IPS-NIHi11 (cell line): Measurements from ENCODE around the gene BCOR.

Source experiments
- DNase-seq: peaks from one replicate; pipeline ENCODE4 v3.0.0; 2012; ENCODE audit warnings: mixed read lengths, low spot score

Gene BCOR

DNA sequence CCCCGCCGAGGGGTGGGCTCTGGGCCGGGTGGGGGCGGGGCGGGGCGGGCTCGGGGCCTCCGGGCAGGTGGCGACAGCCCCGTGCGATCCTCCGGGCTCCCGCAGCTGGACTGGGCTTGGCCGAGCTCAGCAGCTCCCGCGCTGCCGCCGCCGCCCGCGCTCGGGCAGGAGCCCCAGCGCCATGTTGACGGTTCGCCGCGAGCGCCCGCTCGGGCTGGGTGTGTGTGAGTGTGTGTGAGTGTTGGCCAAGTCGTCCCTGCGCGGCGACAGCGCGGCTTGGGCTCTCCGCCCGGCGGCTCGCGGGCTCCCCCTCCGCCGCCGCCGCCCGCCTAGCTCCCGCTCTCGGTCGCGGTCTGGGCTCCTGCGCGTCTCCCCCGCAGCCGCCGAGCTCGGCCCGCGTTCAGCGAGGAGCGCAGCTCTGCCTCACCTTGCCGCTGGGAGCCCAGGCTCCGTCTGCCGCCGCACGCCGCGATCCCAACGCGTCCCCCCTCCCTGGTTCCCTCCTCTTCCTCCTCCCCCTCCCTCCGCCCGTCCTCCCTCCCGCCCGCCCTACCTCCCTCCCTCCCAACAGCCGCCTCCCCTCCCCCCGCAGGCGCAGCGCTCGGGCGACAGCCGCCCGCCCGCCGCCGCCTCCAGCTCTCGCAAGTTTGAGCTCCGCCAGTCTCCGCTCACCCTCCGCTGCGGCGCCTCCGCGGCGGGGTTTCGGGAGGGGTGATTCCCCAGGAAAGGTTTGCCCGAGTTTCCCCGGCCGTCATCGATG lies at the start of gene BCOR:
Gene BCOR (minus strand): TSS at position 455 of the 760 bp plus-strand sequence. CDS start 20,029 bp downstream, outside the sequence.
- DNase-seq, result no peak

- no peak for DNase-seq
Observed at GRCh38 chrX:40147126-40147952, 49.6 kb upstream of the BCOR start.

GRCh38 chrX:40146262-40147125 lies 48.7 kb upstream of the BCOR start:
- DNase-seq, result no peak

GRCh38 chrX:40145923-40146261 lies 48.1 kb upstream of the BCOR start:
- DNase-seq, result no peak

GRCh38 chrX:40145001-40145922 lies 47.5 kb upstream of the BCOR start:
- no peak for DNase-seq

- DNase-seq, result no peak
Observed at GRCh38 chrX:40144576-40144975, 46.8 kb upstream of the BCOR start.

GRCh38 chrX:40143987-40144386 lies 46.2 kb upstream of the BCOR start:
- no peak for DNase-seq

DNA sequence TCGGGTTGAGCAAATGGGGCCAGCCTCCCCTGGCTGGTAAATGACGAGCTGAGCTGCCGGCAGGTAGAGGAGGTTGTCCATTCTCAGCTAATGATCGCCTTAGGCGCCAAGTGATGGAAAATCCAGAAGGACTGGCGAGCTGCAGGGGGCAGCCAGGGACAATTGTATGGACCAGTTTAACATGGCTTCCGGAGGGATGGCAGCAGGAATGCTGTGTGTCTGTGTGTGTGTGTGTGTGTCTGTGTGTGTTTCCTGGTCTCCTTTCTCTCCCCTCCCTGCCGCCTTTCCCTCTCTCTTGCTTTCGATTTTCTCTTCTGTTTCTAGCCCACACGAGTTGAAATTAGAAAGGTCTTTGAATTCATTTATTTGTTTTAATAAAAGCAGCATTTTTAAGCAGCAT lies 45.2 kb upstream of the BCOR start:
- DNase-seq, result no peak

DNA sequence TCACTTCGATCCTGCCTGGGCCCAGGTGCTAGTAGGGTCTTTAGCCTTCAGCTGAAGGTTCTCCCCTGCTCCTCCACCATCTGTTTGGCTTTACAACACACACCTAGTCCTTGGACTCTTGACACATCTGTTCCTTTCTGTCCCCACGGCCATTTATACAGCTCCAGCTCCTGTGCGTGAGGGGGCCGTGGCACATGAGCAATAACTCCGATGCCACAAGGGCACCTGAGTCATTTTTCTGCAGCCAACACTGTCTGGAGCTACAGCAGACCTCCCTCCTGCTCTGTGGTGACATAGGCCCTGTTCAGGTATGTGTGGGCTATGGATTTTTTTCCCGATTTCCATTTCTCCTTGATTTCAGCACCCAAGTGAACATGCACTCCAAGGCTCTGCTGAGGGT lies 44.7 kb upstream of the BCOR start:
- DNase-seq, result no peak

DNA sequence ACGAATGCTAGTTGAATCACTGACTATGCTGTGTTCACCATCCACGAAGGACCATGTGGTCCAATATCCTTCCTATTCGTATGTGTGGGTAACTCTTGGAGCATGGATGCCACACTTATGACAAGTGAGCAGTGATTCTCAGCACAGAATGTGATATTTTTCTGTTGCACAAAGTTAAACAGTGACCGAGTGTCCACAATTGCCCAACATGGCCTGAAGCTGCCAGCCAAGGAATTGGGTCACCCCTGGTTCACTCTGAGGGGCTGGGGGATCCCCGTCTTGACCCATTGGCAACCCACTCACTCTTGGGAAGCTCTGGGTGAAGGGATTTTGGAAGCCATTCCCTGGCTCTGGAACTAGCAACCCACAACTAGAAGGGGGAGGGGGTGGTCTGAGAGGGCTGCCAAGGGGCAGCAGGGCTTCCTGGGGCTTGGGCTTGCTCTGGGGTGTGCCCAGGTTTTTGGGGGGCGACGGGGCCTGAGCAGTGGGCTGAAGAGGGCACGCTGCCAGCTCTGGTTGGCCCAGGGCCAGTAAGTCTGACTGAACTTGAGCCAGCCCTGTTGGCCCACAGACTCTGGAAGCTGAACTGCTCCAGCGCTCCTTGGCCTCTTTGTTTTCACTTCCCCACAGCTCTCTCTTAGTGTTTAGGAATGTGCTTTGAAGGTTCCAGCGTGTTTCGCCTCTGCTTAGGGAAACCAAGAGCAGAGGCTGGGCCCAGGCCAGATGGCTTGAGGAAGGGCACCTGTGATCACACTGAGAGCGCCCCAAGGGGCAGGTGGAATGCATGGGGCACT lies 43.1 kb upstream of the BCOR start:
- no peak for DNase-seq

- no peak for DNase-seq
Observed at GRCh38 chrX:40132751-40133150, 35.0 kb upstream of the BCOR start.

- no peak for DNase-seq
Observed at GRCh38 chrX:40131654-40132337, 34.0 kb upstream of the BCOR start.

DNA sequence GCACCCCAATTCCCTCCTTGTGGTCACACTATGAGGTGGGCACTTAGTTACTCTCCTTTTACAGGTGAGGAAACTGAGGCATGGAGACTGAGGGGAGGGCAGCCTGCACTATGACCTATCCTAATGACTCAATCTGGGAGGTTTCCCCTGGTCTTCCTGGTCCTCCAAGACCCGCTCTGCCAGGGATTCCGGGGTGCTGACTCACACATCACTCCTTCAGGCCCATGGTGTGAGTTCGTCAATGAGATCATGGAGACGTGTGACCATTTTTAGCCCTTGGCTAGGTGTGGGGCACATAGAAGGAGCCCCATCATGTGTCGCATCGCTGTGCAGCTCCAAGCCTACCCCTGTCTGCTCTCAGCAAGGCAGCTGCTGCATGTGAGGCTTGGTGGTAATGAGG lies 32.4 kb upstream of the BCOR start:
- DNase-seq, result no peak

DNA sequence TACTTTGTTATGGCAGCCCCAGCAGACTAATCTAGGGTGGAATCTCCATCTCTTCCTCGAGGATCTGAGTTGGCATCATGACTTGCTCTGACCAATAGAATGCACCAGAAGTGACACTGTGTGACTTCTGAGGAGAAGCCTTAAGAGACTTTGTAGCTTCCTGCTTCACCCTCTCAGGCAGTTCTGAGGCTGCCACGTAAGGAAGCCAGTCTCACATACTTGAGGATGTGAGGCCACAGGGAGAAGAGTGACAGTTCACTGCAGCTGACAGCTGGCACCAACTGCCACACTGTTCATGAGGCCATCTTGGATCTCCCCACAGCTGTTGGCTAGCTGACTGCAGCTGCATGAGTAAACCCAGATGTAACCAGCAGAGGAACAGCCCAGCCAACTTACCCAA lies 29.3 kb upstream of the BCOR start:
- no peak for DNase-seq

- no peak for DNase-seq
Observed at GRCh38 chrX:40122487-40122886, 24.7 kb upstream of the BCOR start.

DNA sequence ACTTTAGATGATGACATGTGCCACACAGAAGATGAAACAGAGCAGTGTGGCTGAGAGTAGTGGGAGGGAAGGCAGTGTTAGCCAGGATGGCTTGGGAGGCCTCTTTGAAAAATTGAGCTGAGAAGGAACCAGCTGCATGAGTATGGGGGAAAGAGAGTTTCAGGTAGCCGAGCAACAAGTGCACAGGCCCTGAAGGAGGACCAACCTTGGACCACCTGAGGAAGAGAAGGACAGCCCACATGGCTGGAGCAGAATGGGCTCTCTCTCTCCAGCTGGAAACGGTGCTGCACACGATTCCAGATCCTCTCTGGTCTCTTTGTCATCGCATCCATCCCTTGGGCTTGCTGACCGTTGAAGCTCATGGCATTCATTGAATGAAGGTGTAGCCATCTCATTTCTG lies 23.9 kb upstream of the BCOR start:
- DNase-seq, result no peak

GRCh38 chrX:40120838-40121580 lies 23.3 kb upstream of the BCOR start:
- DNase-seq, result no peak

DNA sequence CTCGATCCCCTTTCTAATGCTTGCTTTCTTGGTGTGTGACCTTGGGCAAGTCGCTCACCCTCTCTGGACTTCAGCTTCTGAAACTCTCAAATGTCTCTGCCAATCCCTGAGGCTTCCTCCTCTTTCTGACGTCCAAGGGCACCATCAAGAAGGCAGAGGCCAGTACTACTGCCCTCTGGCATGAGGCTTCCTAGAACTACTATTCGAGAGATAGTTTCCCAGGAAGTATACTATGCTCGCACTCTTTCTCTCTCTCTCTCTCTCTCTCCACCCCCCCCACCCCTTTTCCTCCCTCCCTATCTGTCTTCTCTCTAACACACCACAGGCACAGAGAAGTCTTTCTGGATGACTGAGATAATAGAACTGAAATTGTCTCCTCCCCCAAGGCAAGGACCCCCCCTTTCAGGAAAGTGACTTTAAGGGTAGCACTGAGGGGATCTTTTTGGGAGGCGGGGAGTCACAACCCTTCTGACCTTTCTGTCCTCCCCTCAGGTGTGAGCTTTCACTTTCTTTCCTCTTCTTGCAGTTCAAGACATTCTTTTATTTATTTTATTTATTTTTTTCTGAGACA lies 20.0 kb upstream of the BCOR start:
- DNase-seq, result no peak

DNA sequence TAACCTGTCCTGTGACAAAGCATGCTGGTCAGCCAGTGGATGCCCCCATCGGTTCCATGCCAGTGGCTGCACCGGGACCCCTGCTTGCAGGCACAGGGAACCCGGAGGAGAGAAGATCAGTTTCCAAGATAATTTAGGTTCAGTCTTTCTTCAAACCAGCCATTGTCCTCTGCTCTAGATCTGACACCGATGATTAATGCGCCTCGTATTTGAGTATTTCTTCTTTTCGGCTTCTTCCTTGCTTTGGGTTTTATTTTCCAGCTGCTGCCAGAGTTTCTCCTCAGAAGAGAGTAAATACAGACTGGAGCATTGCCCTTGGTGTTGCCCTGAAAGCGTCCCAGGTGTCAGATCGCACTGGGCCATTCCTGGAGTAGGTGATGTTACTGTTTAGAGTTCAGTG lies 19.2 kb upstream of the BCOR start:
- DNase-seq, result no peak
